ACHN (cell line): Measurements from ENCODE around the gene TIAM1.

ENCODE experiments used
- DNase-seq: peaks from one replicate; pipeline ENCODE4 v3.0.0-alpha.2; 2015
- in situ Hi-C: cut with HindIII; loops from 2 replicates; pipeline ENCODE4 v1.10.0; 2017; ENCODE audit warnings: low sequenced_read_pairs, low pct_ligation_motif_present, low pct_unique_long_range_greater_than_20kb

The TIAM1 gene

GRCh38 chr21:31133243-31133830, 210.7 kb downstream of the TIAM1 start:
- in situ Hi-C loops = no loop called here
- DNase-seq = no peak

DNA sequence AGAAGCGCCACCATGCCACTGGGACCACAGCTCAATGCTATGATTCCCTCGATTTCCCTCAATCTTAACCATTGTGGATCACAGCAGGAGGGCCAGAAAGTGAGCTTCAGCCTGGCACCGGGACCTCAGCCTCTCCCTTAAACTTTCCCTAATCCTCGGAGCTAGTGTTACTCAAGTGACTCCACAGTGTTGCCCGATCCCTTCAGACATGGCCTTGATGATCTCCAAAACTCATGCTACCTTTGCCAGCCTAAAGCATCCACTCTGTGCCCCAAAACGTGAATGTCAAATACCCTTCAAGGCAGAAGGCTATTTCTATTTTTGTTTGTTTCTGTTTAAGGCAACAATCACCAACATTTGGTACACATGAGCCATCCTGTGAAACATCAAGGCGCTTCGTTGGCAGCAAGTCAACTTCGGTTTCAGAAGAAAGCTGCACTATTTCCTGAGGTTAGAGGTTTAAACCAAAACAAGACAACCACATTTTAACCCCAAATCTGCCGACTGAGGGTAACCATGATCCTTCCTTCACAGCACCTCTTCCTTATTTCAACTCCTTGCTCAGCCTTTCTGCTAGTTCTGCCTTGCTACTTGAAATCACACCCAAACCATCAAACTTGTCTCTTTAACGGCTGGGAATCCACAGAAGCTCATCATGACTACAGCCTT, 211.4 kb downstream of the TIAM1 start:
- DNase-seq = no peak
- in situ Hi-C loops = no loop called here

- no peak for DNase-seq
- in situ Hi-C loops = no loop called here
These were observed 213.2 kb downstream of the TIAM1 start for GRCh38 chr21:31130821-31131220.

- no peak for DNase-seq
- in situ Hi-C loops = no loop called here
These were observed 215.8 kb downstream of the TIAM1 start for GRCh38 chr21:31128234-31128633.

DNA sequence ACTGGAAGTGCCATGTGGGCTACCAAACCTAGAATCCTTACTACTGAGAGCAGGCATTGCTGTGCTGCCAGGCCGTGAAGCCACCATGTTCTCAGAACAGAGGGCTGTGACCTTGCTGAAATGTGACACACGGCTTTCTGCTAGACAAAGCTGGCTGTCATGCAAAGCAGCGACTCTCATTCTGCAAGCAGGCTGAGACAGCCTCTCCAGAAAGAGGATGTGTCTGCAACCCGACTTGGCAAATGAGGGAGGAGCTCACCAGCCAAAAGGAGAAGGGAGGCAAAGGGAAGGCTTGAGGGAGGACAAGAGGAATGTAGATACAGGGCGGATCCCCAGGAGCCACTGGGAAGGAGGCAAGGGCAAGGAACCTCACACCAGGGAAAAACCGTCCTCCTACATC, 220.1 kb downstream of the TIAM1 start:
- DNase-seq = no peak
- in situ Hi-C loops = no loop called here

DNA sequence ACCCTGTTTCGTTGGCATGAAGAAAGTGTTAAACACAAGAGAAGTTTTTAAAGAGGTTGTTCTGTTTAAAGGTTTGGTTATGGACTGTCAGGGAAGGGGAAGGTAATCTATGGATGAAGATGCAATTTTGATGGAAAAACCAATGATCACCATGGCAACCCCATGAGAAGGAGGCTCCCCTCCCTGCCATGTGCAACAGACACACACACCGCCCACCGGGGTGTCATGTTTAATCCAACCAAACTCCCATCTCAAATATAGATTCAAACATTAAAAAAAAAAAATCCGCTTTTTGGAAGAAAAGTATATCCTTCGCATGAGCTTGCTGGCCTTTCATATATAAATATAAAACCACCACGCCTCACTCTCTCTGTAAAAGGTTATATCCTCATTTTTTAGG, 224.9 kb downstream of the TIAM1 start:
- no peak for DNase-seq
- in situ Hi-C loops = no loop called here

- in situ Hi-C loops = no loop called here
- peak; percentile 59 for DNase-seq
These were observed 226.7 kb downstream of the TIAM1 start for GRCh38 chr21:31117128-31117916.

DNA sequence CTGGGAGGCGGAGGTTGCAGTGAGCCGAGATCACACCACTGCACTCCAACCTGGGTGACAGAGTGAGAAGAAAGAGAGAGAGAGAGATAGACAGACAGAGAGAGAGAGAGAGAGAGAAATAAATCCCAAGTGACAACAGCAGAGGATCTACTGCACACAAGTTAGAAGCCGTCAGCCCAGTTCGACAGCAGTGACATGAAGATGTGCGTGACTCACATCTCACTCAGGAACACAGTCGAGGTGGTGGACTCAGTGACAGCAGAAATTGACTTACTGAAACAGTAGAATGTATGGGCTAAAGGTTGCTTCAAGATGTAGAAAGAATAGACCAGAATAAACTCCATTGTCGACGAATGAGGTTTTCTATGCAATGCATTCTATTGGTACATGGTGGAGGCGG, 228.8 kb downstream of the TIAM1 start:
- no peak for DNase-seq
- in situ Hi-C loops = no loop called here

DNA sequence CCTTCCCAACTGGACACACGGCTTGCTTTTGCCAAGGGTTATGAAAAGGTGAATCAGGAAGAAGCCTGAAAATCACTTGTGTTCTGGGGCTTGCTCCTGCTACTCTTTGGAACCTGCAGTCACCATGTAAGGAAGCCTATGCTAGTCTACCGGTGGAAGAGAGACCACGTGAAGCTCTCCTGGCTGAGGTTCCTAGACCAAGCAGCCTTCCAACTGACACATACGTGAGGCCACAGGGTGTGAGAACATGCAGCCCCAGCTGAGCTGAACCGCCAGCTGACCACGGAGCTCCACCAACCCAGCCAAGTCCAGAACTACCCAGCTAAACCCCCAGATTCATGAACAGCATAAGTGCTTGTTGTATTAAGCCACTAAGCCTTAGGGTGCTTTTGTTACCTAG, 233.0 kb downstream of the TIAM1 start:
- in situ Hi-C loops = no loop called here
- no peak for DNase-seq

GRCh38 chr21:31110430-31110829, 233.6 kb downstream of the TIAM1 start:
- in situ Hi-C loops = no loop called here
- DNase-seq = no peak

GRCh38 chr21:31107871-31108270, 236.2 kb downstream of the TIAM1 start:
- in situ Hi-C loops = no loop called here
- DNase-seq = no peak

- DNase-seq = no peak
- in situ Hi-C loops = no loop called here
These were observed 236.8 kb downstream of the TIAM1 start for GRCh38 chr21:31107176-31107785.

DNA sequence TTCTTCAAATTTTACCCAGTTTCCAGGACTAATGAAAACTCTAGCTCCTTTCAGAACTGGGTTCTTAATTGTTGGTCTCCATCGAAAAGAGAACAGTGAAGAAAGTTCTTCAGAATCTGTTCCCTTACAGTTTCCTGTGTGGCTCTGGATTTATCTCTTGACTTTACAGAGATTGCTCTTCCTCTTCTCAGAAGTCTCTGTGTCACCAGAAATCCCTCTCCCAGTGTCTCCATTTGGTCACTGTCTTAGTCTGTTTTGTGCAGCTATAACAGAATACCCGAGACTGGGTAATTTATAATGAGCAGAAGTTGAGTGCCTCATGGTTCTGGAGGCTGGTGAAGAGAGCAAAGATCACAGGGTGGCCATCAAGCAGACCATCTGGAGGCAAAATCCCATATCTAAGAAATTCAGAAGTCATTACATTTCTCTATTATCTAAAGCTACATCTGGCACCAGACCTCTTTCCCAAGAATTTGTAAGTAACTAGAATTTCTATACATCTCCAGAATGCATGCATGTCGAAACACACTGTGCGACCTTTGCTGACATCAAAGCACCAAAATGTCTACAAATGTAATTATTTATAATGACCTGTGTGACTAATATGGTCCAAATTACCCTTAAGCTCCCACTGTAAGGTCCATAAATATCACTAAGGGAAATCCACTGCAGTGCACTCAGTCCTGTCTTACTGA, 240.3 kb downstream of the TIAM1 start:
- in situ Hi-C loops = no loop called here
- DNase-seq = no peak

- no peak for DNase-seq
- in situ Hi-C loops = no loop called here
These were observed 240.9 kb downstream of the TIAM1 start for GRCh38 chr21:31103163-31103562.

- no peak for DNase-seq
These were observed 244.9 kb downstream of the TIAM1 start for GRCh38 chr21:31099122-31099521.

DNA sequence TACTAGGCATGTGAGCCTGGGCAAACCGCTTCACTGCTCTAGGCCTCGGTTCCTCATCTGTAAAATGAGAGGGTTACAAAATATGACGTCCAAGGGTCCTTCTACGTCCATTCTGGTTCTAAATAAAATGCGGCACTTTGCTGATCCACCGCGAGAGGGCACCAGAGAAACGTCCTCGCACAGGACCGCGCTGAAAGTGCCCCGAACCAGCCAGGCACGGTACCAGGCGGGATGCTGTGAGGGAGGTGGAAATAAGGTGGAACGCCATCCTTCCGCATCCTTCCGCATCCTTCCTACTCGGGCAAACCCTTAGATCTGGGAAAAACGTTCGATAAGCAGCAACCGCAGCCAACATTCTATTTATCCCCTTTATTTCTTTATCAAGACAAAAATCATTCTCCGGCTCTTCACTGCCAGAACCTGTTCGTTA, 245.5 kb downstream of the TIAM1 start:
- in situ Hi-C loops = no loop called here
- peak; percentile 58 for DNase-seq

More at GRCh38 chr21:31099122-31099521, 244.9 kb downstream of the TIAM1 start:
- in situ Hi-C loops = no loop called here

DNA sequence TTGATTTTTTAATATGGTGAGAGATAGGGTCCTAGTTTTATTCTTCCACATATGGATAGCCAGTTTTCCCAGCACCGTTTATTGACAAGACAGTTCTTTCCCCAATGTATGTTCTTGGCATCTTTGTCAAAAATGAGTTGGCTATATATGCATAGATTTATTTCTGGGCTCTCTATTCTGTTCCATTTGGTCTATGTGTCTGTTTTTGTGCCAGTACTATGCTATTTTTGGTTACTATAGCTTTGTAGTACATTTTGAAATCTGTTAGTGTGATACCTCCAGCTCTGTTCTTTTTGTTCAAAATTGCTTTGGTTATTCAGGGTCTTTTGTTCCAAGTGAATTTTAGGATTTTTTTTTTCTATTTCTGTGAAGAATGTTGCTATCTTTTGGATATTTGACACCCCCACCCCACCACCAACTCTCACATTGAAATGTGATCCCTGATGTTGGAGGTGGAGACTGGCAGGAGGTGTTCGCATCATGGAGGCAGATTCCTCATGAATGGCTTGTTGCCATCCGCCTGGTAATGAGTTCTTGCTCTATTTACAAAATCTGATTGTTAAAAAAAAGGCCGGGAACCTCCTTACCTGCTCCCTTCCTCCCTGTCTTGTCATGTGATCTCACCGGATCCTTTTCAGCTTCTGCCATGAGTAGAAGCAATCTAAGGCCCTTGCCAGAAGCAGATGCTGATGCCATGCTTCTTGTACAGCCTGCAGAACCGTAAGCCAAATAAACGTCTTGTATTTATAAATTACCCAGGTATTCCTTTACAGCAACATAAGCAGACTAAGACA, 251.0 kb downstream of the TIAM1 start:
- DNase-seq = no peak
- in situ Hi-C loops = no loop called here

GRCh38 chr21:31090376-31090775, 253.7 kb downstream of the TIAM1 start:
- in situ Hi-C loops = no loop called here
- DNase-seq = no peak
